Kidney epithelial cell (primary cell): ENCODE measurements around the gene PAX6. TPM values are rescaled to one million over a fixed set of nuclear protein-coding genes. Genes with fewer than 3 reads are reported as not detected.

Experiments used
- DNase-seq: peaks from one replicate; pipeline ENCODE4 v3.0.0-alpha.2; 2010; ENCODE audit warnings: low read depth
- H3K27me3 ChIP-seq: 2 replicates; pipeline ENCODE4 v1.6.0; 2011; ENCODE audit warnings: low read length; ENCODE audit not compliant: control insufficient read depth, insufficient read depth
- H3K36me3 ChIP-seq: 2 replicates; pipeline ENCODE4 v1.5.1; 2011; ENCODE audit warnings: low read length; ENCODE audit not compliant: control insufficient read depth, insufficient read depth
- H3K4me3 ChIP-seq: 2 replicates; pipeline ENCODE4 v1.5.1; 2011; ENCODE audit warnings: low read depth, mild to moderate bottlenecking, control low read depth, low read length
- CTCF ChIP-seq: IDR thresholded peaks from 2 replicates; pipeline ENCODE4 v1.5.1; 2011; ENCODE audit warnings: mild to moderate bottlenecking, moderate library complexity, low read length, control low read depth, inconsistent platforms; ENCODE audit not compliant: insufficient read depth, poor library complexity, severe bottlenecking
- total RNA-seq: library from RNA; depleted of rRNA; stranded (reverse); fragments of >200 nt; gene quantifications from 2 replicates; pipeline ENCODE4 v1.2.3, GENCODE V29; 2015

The PAX6 gene
- total RNA-seq, 1 donor from 2014 or later: 1.1 TPM

GRCh38 chr11:31817621-31818424 lies 6.7 kb upstream of the PAX6 start:
- no peaks in the 10 kb centered on the region for H3K36me3 ChIP-seq
- no peak overlapping the region for H3K4me3 ChIP-seq
- peaks cover 96% of the 10 kb centered on the region for H3K27me3 ChIP-seq
- DNase-seq: no peak
- no peak for TF ChIP-seq CTCF

- TF ChIP-seq CTCF: no peak
- H3K36me3 ChIP-seq: no peaks in the 10 kb centered on the region
- H3K4me3 ChIP-seq: no peak overlapping the region
- peaks cover 96% of the 10 kb centered on the region for H3K27me3 ChIP-seq
- DNase-seq: no peak
These were observed 6.0 kb upstream of the PAX6 start for GRCh38 chr11:31817054-31817620.

- no peak for DNase-seq
- no peak for TF ChIP-seq CTCF
- Histone ChIP-seq H3K36me3 (no peaks in the 10 kb centered on the region), H3K27me3 (peaks cover 96% of the 10 kb centered on the region), H3K4me3 (no peak overlapping the region)
These were observed 5.4 kb upstream of the PAX6 start for GRCh38 chr11:31816468-31817053.

GRCh38 chr11:31815711-31816467 lies 4.8 kb upstream of the PAX6 start:
- DNase-seq: no peak
- TF ChIP-seq CTCF: no peak
- no peaks in the 10 kb centered on the region for H3K36me3 ChIP-seq
- no peak overlapping the region for H3K4me3 ChIP-seq
- H3K27me3 ChIP-seq: peaks cover 97% of the 10 kb centered on the region

GRCh38 chr11:31814176-31814868 lies 3.2 kb upstream of the PAX6 start:
- H3K27me3 ChIP-seq: peaks cover 99% of the 10 kb centered on the region
- no peak for TF ChIP-seq CTCF
- H3K4me3 ChIP-seq: no peak overlapping the region
- no peak for DNase-seq
- H3K36me3 ChIP-seq: no peaks in the 10 kb centered on the region
